ENCODE data around the gene CAPRIN1. TPM values are rescaled to one million over a fixed set of nuclear protein-coding genes. Genes with fewer than 3 reads are reported as not detected.

CAPRIN1 gene
- total and polyA plus RNA-seq, 10 of the 15 experiments (the other 5 are each of a cell fraction or from before 2014, with no cell fraction given): 50.4 to 228 (median 191) TPM

DNA sequence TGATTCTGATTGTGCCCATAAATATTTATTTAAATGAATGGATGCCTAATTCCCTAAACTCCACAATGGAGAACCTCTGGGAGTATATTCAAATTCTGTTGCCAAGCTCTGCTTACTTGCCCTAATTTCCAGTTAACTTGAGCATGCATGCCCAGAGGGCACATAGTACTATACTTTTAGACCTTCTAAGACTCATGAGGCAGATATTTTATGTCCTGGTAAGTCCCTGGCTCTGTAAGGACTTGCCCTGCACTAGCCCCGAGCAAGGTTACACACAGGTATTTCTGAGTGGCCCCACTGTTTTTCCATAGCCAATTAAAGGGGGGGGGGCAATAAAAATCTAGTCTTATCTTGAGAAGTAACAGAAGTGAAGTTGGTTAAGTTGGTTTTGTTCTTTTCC, 21.1 kb upstream of the CAPRIN1 start:
- H3K4me2 ChIP-seq (ENCODE audit: control insufficient read depth, insufficient read depth): no peak overlapping the region
- H3K27ac ChIP-seq (ENCODE audit: control insufficient read depth, insufficient read depth): no peak overlapping the region
- no peaks in the 10 kb centered on the region for H3K9me3 ChIP-seq (replicated peaks; ENCODE audit: control insufficient read depth, insufficient read depth, low read length)
- no peak overlapping the region for H2AFZ ChIP-seq (ENCODE audit: control insufficient read depth, low read depth, low read length)
- no peak for TF ChIP-seq KLF5 (IDR thresholded peaks at IDR 0.05; ENCODE audit: partially characterized antibody)
- TF ChIP-seq ELK1 (IDR thresholded peaks at IDR 0.05; ENCODE audit: low read depth, low read length): no peak
- TF ChIP-seq NFYB (IDR thresholded peaks at IDR 0.05; ENCODE audit: insufficient read depth, low read depth, low read length): no peak
- TF ChIP-seq YY1 (IDR thresholded peaks at IDR 0.05; ENCODE audit: low read depth, low read length): no peak
- TF ChIP-seq, protein P1, sequence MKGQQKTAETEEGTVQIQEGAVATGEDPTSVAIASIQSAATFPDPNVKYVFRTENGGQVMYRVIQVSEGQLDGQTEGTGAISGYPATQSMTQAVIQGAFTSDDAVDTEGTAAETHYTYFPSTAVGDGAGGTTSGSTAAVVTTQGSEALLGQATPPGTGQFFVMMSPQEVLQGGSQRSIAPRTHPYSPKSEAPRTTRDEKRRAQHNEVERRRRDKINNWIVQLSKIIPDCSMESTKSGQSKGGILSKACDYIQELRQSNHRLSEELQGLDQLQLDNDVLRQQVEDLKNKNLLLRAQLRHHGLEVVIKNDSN (IDR thresholded peaks at IDR 0.05; ENCODE audit: borderline replicate concordance, extremely low read length, insufficient read depth, low read depth, low read length): no peak
- no peak for TF ChIP-seq RUNX3 (IDR thresholded peaks at IDR 0.05; ENCODE audit: low read length)
- no TSS peak for BruUV-seq (replicated peaks)
- RAD21 ChIA-PET (ENCODE audit: unreplicated experiment): no interaction called here
- ATAC-seq (no peak), DNase-seq (ENCODE audit: low read depth, low spot score) (no peak), FAIRE-seq (no peak)
- no peaks in the 10 kb centered on the region for H3K4me1 ChIP-seq (ENCODE audit: control insufficient read depth, insufficient read depth, low read length)
- no peaks in the 10 kb centered on the region for H3K79me2 ChIP-seq (ENCODE audit: control insufficient read depth, insufficient read depth, low read length)
- H3K4me3 ChIP-seq: no peak overlapping the region
- in situ Hi-C loops (cut with MboI) (no loop called here), intact Hi-C loops (cut with micrococcal nuclease; ENCODE audit: unreplicated experiment) (no loop called here)
- CTCF ChIA-PET: interaction anchor here (1.0 kb wide), 1 partner anchor 196 kb away, joined by 4 read pairs; no protein-coding TSS in a partner anchor
- H3K27me3 ChIP-seq (replicated peaks in 1 of 2; ENCODE audit: control insufficient read depth in 2 of 2, insufficient read depth in 2 of 2, low read length in 1 of 2): no peaks in the 10 kb centered on the region
- POLR2A ChIA-PET: interaction anchor here (0.6 kb wide), 2 partner anchors 21 to 31 kb away, joined by 3 to 5 read pairs; no protein-coding TSS in a partner anchor
- H3K36me3 ChIP-seq (ENCODE audit: control insufficient read depth in 2 of 2, insufficient read depth in 2 of 2, low read length in 1 of 2): no peaks in the 10 kb centered on the region
- SMC1A ChIA-PET (ENCODE audit: uncharacterized antibody, unreplicated experiment): no interaction called here
- WGBS (ENCODE audit: insufficient coverage, insufficient replicate concordance, low lambda C conversion rate, missing lambda C conversion rate): 0% methylated on average over 1 of the region's 1 CpG
- no peaks in the 10 kb centered on the region for H4K20me1 ChIP-seq (ENCODE audit: control insufficient read depth, insufficient read depth)
- H3K9ac ChIP-seq (ENCODE audit: control insufficient read depth, insufficient read depth, low read length): no peak overlapping the region

Measured in GM12878 (cell line).